GM13977 (cell line): ENCODE results near the gene GALNT16.
"Not testable (repeated sequence)": the region's sequence is repeated elsewhere in the genome, so short reads cannot be mapped to it uniquely, and the experiment has no call there.

Experiments used
- DNase-seq: peaks from one replicate; pipeline ENCODE4 v3.0.0; 2012; ENCODE audit warnings: low spot score
- in situ Hi-C: fragments of 300-500 bp; cut with MboI; formaldehyde crosslinking; loops from one replicate; pipeline ENCODE4 v1.12.0; 2022; ENCODE audit warnings: low sequenced_read_pairs, low pct_unique_long_range_greater_than_20kb, mixed read lengths, inconsistent platforms; ENCODE audit not compliant: unreplicated experiment
- TF ChIP-seq, protein P1 (sequence below): IDR thresholded peaks from 2 replicates; pipeline ENCODE4 v1.5.1; 2012; ENCODE audit warnings: mild to moderate bottlenecking, control low read depth; ENCODE audit not compliant: insufficient read depth; ENCODE audit errors: extremely low read depth, missing control alignments

Gene GALNT16

DNA sequence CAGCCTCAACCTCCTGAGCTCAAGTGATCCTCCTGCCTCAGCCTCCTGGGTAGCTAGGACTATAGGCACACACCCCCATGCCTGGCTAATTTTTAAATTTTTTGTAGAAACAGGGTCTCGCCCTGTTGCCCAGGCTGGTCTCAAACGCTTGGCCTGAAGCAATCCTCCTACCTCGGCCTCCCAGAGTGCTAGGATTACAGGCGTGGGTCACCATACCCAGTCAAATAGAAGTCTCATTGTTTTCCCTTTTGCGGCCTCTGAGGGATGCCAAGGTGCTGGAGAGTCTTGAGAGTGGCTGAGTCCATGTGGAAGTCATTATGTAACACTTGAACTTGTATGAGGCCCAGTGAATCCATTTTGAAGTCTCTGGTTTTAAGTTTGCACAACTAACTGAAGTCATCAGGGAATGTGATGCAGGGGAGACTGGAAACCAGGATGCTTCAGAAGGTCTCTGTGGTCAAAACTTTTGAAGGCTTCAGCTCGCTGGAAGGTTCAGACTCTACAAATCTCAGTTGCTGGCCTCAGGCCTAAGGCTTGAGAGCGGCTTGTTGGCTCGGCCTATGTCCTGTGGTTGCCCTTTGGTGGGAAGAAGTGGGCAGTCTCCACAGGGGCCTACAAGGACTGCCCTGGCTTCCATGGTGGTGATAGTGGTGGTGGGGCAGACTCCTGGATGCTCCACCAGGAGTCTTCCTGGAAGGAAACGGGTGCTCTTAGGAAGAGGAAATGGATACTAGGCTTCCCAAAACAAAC, 29.2 kb downstream of the GALNT16 start:
- in situ Hi-C loops: no loop called here
- TF ChIP-seq, protein P1, sequence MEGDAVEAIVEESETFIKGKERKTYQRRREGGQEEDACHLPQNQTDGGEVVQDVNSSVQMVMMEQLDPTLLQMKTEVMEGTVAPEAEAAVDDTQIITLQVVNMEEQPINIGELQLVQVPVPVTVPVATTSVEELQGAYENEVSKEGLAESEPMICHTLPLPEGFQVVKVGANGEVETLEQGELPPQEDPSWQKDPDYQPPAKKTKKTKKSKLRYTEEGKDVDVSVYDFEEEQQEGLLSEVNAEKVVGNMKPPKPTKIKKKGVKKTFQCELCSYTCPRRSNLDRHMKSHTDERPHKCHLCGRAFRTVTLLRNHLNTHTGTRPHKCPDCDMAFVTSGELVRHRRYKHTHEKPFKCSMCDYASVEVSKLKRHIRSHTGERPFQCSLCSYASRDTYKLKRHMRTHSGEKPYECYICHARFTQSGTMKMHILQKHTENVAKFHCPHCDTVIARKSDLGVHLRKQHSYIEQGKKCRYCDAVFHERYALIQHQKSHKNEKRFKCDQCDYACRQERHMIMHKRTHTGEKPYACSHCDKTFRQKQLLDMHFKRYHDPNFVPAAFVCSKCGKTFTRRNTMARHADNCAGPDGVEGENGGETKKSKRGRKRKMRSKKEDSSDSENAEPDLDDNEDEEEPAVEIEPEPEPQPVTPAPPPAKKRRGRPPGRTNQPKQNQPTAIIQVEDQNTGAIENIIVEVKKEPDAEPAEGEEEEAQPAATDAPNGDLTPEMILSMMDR: no peak
- DNase-seq: no peak

DNA sequence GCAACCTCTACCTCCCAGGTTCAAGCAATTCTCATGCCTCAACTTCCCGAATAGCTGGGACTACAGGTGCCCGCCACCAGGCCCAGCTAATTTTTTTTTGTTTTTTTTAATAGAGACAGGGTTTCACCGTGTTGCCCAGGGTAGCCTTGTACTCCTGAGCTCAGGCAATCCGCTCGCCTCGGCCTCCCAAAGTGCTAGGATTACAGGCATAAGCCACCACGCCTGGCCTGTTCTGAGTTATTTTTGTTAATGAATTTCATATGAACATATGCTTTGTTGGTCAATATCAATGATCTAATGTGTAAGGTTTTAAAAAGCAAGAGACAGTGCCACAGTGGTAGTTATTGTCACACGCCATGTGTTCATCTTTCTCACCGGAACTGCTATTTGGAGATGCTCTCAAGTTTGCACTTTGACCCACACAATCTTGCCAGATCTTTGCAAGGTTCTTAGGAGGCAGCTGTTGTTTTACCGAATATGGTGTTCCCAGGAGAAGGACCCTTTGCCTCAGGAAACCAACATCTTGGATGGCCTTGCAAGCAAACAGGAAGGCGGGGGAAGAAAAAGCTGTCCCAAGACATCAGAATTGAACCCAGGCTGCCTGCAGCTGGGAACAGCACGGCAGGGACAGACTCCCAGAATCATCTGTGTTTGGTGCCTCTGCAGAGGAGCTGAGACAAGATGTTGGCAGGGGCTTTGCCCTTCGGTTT, 30.0 kb downstream of the GALNT16 start:
- no peak for DNase-seq
- TF ChIP-seq, protein P1: no peak
- in situ Hi-C loops: no loop called here

DNA sequence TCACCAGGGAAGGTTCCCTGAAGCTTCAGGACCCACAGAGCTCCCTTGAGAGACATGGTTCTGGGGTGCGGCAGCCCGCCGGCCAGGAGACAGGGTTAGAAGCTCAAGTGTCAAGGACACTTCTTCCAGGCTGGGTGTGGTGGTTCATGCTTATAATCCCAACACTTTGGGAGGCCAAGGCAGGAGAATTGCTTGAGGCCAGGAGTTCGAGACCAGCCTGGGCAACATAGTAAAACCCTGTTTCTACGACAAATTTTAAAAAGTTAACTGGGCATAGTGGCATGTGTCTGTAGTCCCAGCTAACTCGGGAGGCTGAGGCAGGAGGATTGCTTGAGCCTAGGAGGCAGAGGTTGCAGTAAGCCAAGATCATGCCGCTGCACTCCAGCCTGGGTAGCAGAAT, 30.9 kb downstream of the GALNT16 start:
- in situ Hi-C loops, DNase-seq: not testable (repeated sequence)

DNA sequence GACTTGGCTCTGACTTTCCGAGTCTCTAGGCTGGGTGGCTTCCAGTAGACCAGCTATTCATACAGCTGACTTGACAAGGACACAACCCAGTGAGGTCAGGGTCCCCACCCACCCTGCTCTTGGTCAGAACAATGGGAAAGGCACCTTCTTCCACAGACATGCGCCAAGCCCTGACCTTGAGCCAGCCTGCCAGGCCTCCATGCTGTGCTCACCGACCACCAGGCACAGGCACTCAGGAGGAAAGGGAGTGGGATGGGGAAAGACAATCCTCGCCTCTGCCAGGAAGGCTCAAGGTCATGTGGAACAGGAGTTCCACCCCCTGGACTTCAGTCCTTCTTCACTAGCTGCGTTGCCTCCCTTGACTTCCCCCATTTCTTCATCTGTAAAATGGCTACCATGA, 31.4 kb downstream of the GALNT16 start:
- TF ChIP-seq, protein P1: no peak
- in situ Hi-C loops: no loop called here
- no peak for DNase-seq

DNA sequence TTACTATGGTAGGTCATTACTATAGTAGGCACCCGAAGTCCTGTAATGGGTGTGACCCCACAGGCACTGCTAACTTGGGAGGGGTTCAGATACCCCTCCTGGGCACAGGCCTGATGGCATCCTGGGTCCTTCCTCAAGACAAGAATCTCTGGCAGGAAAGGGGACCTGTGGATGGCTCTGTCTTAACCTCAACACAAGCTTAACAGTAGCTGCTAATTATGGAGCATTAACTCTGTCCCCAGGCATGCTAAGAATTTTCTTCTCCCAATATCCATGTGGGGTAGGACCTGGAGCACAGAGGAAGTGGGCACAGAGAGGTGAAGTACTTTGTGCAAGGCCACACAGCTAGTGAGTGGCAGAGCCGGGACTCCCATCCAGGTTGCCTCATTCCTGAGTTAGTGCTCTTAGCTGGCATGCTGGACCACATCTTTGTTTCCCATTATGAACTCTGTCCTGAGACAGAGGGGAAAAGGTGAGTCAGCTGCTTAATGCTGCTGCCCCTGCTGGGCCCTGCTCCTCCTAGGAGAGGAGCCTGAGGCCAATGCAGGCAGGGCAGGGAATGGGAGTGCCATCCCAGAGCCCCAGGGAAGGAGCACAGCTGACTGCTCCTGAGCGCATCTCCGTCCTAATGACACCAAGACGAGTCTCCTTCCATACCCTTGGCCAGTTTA, 32.1 kb downstream of the GALNT16 start:
- no peak for DNase-seq
- TF ChIP-seq, protein P1: no peak
- in situ Hi-C loops: no loop called here

DNA sequence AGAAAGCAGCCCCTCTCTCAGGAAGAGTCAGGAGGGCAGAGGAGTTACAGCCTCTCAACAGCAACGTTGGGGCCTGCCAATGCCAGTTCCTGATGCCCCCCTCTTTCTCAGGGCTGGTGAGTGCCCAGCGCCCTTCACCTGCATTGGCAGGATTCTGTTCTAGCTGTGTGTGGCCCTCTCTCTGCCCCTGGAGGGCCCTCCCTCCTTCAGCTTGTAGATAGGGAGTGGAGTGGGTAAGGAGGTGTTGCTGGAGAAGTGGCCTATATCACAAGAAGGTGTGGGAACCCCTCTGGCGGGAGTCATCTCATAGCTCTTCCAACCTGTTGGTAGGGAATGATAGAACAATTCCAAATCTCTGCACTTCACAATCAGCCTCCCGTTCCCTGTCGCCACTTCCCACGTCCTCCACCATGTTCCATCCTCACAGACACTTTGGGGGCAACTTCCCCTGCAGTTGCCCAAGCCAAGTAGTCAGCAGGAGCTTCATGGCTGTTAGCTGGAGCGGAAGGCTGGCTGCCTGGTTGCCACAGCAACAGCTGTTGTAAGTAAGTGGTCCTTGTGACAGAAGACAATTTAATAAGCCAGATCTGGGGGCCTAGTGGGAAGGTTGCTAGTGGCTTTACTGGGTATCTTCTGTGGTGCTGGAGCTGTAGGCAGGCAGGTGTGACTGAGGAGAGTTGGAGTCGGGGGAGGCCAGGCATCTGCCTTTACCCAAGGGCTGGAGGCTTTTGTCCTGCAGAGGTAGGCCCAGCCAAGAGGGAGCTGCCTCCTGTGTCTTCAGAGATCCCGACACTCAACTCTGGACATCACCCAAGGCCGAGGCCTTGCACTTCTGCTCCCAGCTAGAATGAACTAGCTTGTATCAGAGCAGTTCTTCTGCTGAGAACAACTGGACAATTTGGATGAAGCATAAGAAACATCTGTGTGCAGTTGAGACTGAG, 38.4 kb downstream of the GALNT16 start:
- in situ Hi-C loops: no loop called here
- no peak for DNase-seq
- TF ChIP-seq, protein P1: no peak
